WTC11 (cell line): Measurements from ENCODE around the gene IL1R1. TPM values are rescaled to one million over a fixed set of nuclear protein-coding genes. Genes with fewer than 3 reads are reported as not detected.

ENCODE experiments used
- ATAC-seq: fragments of 200-7000 bp; cut with Tn5 transposase; 2 replicates; pipeline ENCODE4 v1.10.0; 2021; ENCODE audit warnings: mild to moderate bottlenecking, moderate library complexity
- CTCF ChIA-PET: fragments of 300-600 bp; sonication (Branson Sonifier 250); formaldehyde crosslinking; loops from one replicate; lab custom pipeline; 2021; ENCODE audit warnings: antibody characterized with exemption; lab: Charles Lee
- POLR2A ChIA-PET: fragments of 350-600 bp; sonication (Branson Sonifier 250); formaldehyde crosslinking; loops from one replicate; lab custom pipeline; 2021; ENCODE audit warnings: antibody characterized with exemption; lab: Charles Lee
- DNase-seq: peaks from one replicate; pipeline ENCODE4 v3.0.0; 2021; ENCODE audit warnings: low spot score
- H3K27ac Mint-ChIP-seq: 2 replicates; pipeline ENCODE4 v1.8.0; 2021; ENCODE audit warnings: mixed read lengths
- H3K27me3 Mint-ChIP-seq: 2 replicates; pipeline ENCODE4 v1.8.0; 2021; ENCODE audit warnings: low read depth, mild to moderate bottlenecking, moderate library complexity, mixed read lengths
- H3K36me3 Mint-ChIP-seq: 2 replicates; pipeline ENCODE4 v1.8.0; 2021; ENCODE audit warnings: mixed read lengths
- H3K4me1 Mint-ChIP-seq: 2 replicates; pipeline ENCODE4 v1.8.0; 2022; ENCODE audit warnings: mixed read lengths
- H3K4me3 Mint-ChIP-seq: 2 replicates; pipeline ENCODE4 v1.8.0; 2021; ENCODE audit warnings: mild to moderate bottlenecking, moderate library complexity, mixed read lengths
- H3K9me3 Mint-ChIP-seq: 2 replicates; pipeline ENCODE4 v1.8.0; 2021; ENCODE audit warnings: mixed read lengths
- AFF4 ChIP-seq: sonication (generic); formaldehyde crosslinking; IDR thresholded peaks from 2 replicates; pipeline ENCODE4 v1.8.1; 2023; ENCODE audit warnings: mild to moderate bottlenecking, missing genetic modification reagents, borderline replicate concordance
- CREB1 ChIP-seq: sonication (generic); formaldehyde crosslinking; IDR thresholded peaks from 2 replicates; pipeline ENCODE4 v1.8.0; 2023; ENCODE audit warnings: mild to moderate bottlenecking, missing genetic modification reagents
- E2F1 ChIP-seq: sonication (generic); formaldehyde crosslinking; IDR thresholded peaks from 2 replicates; pipeline ENCODE4 v1.8.0; 2022; ENCODE audit warnings: mild to moderate bottlenecking, missing genetic modification reagents
- E2F5 ChIP-seq: sonication (generic); formaldehyde crosslinking; IDR thresholded peaks from 2 replicates; pipeline ENCODE4 v1.8.1; 2022; ENCODE audit warnings: mild to moderate bottlenecking, moderate library complexity, missing genetic modification reagents
- ETV6 ChIP-seq: sonication (generic); formaldehyde crosslinking; IDR thresholded peaks from 2 replicates; pipeline ENCODE4 v1.8.1; 2022; ENCODE audit warnings: mild to moderate bottlenecking, missing genetic modification reagents
- GABPB1 ChIP-seq: sonication (generic); formaldehyde crosslinking; IDR thresholded peaks from 2 replicates; pipeline ENCODE4 v1.8.1; 2023; ENCODE audit warnings: mild to moderate bottlenecking, missing genetic modification reagents
- MYBL2 ChIP-seq: sonication (generic); formaldehyde crosslinking; IDR thresholded peaks from 2 replicates; pipeline ENCODE4 v1.8.1; 2023; ENCODE audit warnings: mild to moderate bottlenecking, moderate library complexity, missing genetic modification reagents
- SMAD3 ChIP-seq: sonication (generic); formaldehyde crosslinking; IDR thresholded peaks from 2 replicates; pipeline ENCODE4 v1.8.0; 2022; ENCODE audit warnings: missing genetic modification reagents, mild to moderate bottlenecking, borderline replicate concordance
- SMAD4 ChIP-seq: sonication (generic); formaldehyde crosslinking; IDR thresholded peaks from 2 replicates; pipeline ENCODE4 v1.8.0; 2022; ENCODE audit warnings: mild to moderate bottlenecking, missing genetic modification reagents
- TEAD1 ChIP-seq: sonication (generic); formaldehyde crosslinking; IDR thresholded peaks from 2 replicates; pipeline ENCODE4 v1.8.0; 2022; ENCODE audit warnings: mild to moderate bottlenecking, missing genetic modification reagents
- ZMAT4 ChIP-seq: fragments of 250-450 bp; sonication (Bioruptor Pico); IDR thresholded peaks from 2 replicates; pipeline ENCODE4 v1.9.0; 2021; ENCODE audit warnings: mild to moderate bottlenecking
- ZNF232 ChIP-seq: sonication (generic); formaldehyde crosslinking; IDR thresholded peaks from 2 replicates; pipeline ENCODE4 v1.8.0; 2022; ENCODE audit warnings: mild to moderate bottlenecking, missing genetic modification reagents
- total RNA-seq: library from RNA; stranded (reverse); gene quantifications from 3 replicates; pipeline ENCODE4 v1.2.3, GENCODE V29; 2021
- TF ChIP-seq, protein P1 (sequence below): sonication (generic); formaldehyde crosslinking; IDR thresholded peaks from 2 replicates; pipeline ENCODE4 v1.8.1; 2022; ENCODE audit warnings: missing genetic modification reagents, borderline replicate concordance
- TF ChIP-seq, protein P2 (sequence below): sonication (generic); formaldehyde crosslinking; conservative IDR thresholded peaks from 2 replicates; pipeline ENCODE4 v1.8.1; 2023; ENCODE audit warnings: mild to moderate bottlenecking, low read depth, missing genetic modification reagents, moderate library complexity

Gene IL1R1
- total RNA-seq, 1 experiment from 2014 or later: 0.37 TPM

DNA sequence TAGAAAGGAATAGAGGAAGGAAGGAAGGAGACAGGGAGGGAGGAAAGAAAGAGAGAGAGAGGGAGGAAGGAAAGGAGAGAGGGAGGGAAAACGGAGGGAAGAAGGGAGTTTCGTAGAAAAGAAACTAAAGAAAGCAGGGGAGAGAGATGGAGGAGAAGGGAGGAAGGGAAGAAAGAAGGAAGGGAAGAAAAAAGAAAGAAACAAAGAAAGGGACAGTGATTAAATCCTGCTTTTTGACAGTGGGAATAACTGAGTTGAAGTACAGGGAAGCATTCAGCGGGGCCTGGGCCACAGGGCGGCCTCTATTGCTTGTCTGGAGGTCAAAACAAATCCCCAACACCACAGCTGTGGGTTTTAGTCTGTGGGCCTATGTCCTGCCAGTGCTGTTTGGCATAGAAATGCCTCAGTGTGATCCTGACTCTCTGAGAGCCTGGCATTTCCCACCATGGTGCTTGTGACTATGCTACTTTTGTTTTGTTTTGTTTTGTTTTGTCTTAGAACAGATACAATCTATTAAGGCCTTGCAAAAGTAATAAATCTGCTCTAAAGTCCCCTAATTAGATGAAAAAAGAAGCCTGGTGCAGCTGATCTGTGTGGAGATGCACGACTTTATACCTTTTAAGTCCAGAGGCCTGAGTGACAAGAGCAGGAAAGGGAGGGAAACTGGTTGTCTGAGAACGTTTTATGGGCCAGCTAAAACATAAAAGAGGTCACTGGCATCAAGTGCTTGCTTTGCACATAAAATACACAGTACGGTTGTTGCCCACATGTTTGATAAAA, 84.3 kb downstream of the IL1R1 start:
- Mint-ChIP-seq H3K9me3 (no peaks in the 10 kb centered on the region; the same call in 1 of the 2 replicates), H3K27me3 (no peaks in the 10 kb centered on the region; the same call in 1 of the 2 replicates), H3K27ac (no peak overlapping the region), H3K4me3 (no peak overlapping the region), H3K4me1 (peaks cover 16% of the 10 kb centered on the region), H3K36me3 (no peaks in the 10 kb centered on the region)
- DNase-seq (no peak), ATAC-seq (no peak)
- POLR2A ChIA-PET: no interaction called here
- CTCF ChIA-PET: no interaction called here
- TF ChIP-seq, protein P1, sequence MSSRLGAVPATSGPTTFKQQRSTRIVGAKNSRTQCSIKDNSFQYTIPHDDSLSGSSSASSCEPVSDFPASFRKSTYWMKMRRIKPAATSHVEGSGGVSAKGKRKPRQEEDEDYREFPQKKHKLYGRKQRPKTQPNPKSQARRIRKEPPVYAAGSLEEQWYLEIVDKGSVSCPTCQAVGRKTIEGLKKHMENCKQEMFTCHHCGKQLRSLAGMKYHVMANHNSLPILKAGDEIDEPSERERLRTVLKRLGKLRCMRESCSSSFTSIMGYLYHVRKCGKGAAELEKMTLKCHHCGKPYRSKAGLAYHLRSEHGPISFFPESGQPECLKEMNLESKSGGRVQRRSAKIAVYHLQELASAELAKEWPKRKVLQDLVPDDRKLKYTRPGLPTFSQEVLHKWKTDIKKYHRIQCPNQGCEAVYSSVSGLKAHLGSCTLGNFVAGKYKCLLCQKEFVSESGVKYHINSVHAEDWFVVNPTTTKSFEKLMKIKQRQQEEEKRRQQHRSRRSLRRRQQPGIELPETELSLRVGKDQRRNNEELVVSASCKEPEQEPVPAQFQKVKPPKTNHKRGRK (CRISPR knock-in tag): no peak
- TF ChIP-seq GABPB1 (CRISPR knock-in tag) (no peak), E2F5 (CRISPR knock-in tag) (no peak), ZMAT4 (CRISPR knock-in tag) (no peak), ETV6 (CRISPR knock-in tag) (no peak), E2F1 (CRISPR knock-in tag) (no peak), SMAD4 (CRISPR knock-in tag) (no peak), ZNF232 (CRISPR knock-in tag) (no peak), SMAD3 (CRISPR knock-in tag) (no peak), MYBL2 (CRISPR knock-in tag) (no peak), TEAD1 (CRISPR knock-in tag) (no peak), CREB1 (no peak)
- TF ChIP-seq, protein P2, sequence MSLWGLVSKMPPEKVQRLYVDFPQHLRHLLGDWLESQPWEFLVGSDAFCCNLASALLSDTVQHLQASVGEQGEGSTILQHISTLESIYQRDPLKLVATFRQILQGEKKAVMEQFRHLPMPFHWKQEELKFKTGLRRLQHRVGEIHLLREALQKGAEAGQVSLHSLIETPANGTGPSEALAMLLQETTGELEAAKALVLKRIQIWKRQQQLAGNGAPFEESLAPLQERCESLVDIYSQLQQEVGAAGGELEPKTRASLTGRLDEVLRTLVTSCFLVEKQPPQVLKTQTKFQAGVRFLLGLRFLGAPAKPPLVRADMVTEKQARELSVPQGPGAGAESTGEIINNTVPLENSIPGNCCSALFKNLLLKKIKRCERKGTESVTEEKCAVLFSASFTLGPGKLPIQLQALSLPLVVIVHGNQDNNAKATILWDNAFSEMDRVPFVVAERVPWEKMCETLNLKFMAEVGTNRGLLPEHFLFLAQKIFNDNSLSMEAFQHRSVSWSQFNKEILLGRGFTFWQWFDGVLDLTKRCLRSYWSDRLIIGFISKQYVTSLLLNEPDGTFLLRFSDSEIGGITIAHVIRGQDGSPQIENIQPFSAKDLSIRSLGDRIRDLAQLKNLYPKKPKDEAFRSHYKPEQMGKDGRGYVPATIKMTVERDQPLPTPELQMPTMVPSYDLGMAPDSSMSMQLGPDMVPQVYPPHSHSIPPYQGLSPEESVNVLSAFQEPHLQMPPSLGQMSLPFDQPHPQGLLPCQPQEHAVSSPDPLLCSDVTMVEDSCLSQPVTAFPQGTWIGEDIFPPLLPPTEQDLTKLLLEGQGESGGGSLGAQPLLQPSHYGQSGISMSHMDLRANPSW (CRISPR knock-in tag): no peak

GRCh38 chr2:102229141-102229769, 86.7 kb downstream of the IL1R1 start:
- no peak overlapping the region for H3K27ac Mint-ChIP-seq
- H3K27me3 Mint-ChIP-seq: no peaks in the 10 kb centered on the region
- no peak for TF ChIP-seq AFF4 (CRISPR knock-in tag)
- H3K4me3 Mint-ChIP-seq: no peak overlapping the region
- H3K4me1 Mint-ChIP-seq: peaks cover 16% of the 10 kb centered on the region
- H3K9me3 Mint-ChIP-seq: no peaks in the 10 kb centered on the region; the same call in 1 of the 2 replicates
- no peak for ATAC-seq
- ChIA-PET POLR2A (no interaction called here), CTCF (no interaction called here)
- no peaks in the 10 kb centered on the region for H3K36me3 Mint-ChIP-seq
- DNase-seq: no peak
